Spleen (tissue), 11 donors: ENCODE results near the gene SHISA6. TPM values are rescaled to one million over a fixed set of nuclear protein-coding genes. Genes with fewer than 3 reads are reported as not detected.

Source experiments
- DNase-seq: peaks from one replicate; pipeline ENCODE4 v3.0.0-alpha.2; 2020
- H3K27ac ChIP-seq, 8 donors: fragments of 200-600 bp; sonication (generic) in 7 of 8; 1 replicate in 4 of 8; 2 replicates in 4 of 8; pipeline versions ENCODE4 v1.5.0 to v1.8.0; 2016 to 2021; ENCODE audit warnings: inconsistent platforms in 4 of 8, mild to moderate bottlenecking in 4 of 8, moderate library complexity in 1 of 8
- H3K27me3 ChIP-seq, 7 donors: fragments of 200-600 bp; sonication (generic) in 6 of 7; replicated peaks in 1 of 7; 1 replicate in 4 of 7; 2 replicates in 3 of 7; pipeline versions ENCODE4 v1.5.0 to v1.8.0; 2016 to 2021; ENCODE audit warnings: inconsistent platforms in 3 of 7, mild to moderate bottlenecking in 1 of 7
- H3K36me3 ChIP-seq, 6 donors: fragments of 200-600 bp; sonication (generic) in 5 of 6; 1 replicate in 4 of 6; 2 replicates in 2 of 6; pipeline versions ENCODE4 v1.5.0 to v1.8.0; 2016 to 2021; ENCODE audit warnings: inconsistent platforms in 2 of 6
- H3K4me1 ChIP-seq, 6 donors: fragments of 200-600 bp; sonication (generic) in 5 of 6; 1 replicate in 3 of 6; 2 replicates in 3 of 6; pipeline versions ENCODE4 v1.5.0 to v1.8.0; 2016 to 2021; ENCODE audit warnings: inconsistent platforms in 3 of 6
- H3K4me3 ChIP-seq, 8 donors: fragments of 200-600 bp; sonication (generic) in 7 of 8; 1 replicate in 4 of 8; 2 replicates in 4 of 8; pipeline versions ENCODE4 v1.5.0 to v1.8.0; 2016 to 2021; ENCODE audit warnings: inconsistent platforms in 4 of 8, mild to moderate bottlenecking in 4 of 8, moderate library complexity in 2 of 8
- H3K9me3 ChIP-seq, 8 donors: fragments of 200-600 bp; sonication (generic) in 7 of 8; 1 replicate in 4 of 8; 2 replicates in 4 of 8; pipeline versions ENCODE4 v1.5.0 to v1.8.0; 2016 to 2021; ENCODE audit warnings: inconsistent platforms in 4 of 8
- CTCF ChIP-seq, 11 experiments: fragments of 200-600 bp in 7 of 11; fragments of 450-650 bp in 4 of 11; sonication (generic) in 4 of 11; IDR thresholded peaks in 8 of 11; conservative IDR thresholded peaks in 3 of 11; 1 replicate in 7 of 11; 2 replicates in 4 of 11; pipeline versions ENCODE4 v1.4.0 to v1.8.0; 2016 to 2021; ENCODE audit warnings: antibody characterized with exemption in 11 of 11, inconsistent platforms in 4 of 11, mild to moderate bottlenecking in 1 of 11
- POLR2A ChIP-seq, 3 donors: fragments of 450-650 bp; IDR thresholded peaks; one replicate each; pipeline ENCODE4 v1.5.1; 2017; ENCODE audit warnings: antibody characterized with exemption in 3 of 3, mild to moderate bottlenecking in 1 of 3
- POLR2AphosphoS5 ChIP-seq, 3 donors: sonication (generic); formaldehyde crosslinking; IDR thresholded peaks; one replicate each; pipeline ENCODE4 v1.5.1; 2017; ENCODE audit warnings: antibody characterized with exemption in 3 of 3
- WGBS, 5 donors: extraction: QIAGEN DNeasy Blood & Tissue Kit in 3 of 5; methylation state at CpG; one replicate each; pipeline versions ENCODE4 v1.1.5 to v1.1.7; 2013 to 2018; 5-methylcytosine and 5-hydroxymethylcytosine counted together
- intact Hi-C: fragments of 100-400 bp; cut with DNase I; formaldehyde crosslinking; loops from one replicate; pipeline ENCODE4 v1.15.0; 2023; ENCODE audit warnings: low total_unique reads
- polyA plus RNA-seq, 3 donors: library from polyadenylated mRNA; stranded (reverse); fragments of 200-250 nt; gene quantifications; one replicate each; pipeline ENCODE4 v1.2.1, GENCODE V29; 2013
- total RNA-seq, 7 donors: library from RNA; depleted of rRNA in 3 of 7; stranded (reverse); fragments of >200 nt in 3 of 7; fragmentation: NEBNext Ultra II Directional in 4 of 7; extraction: Animal tissue kit (Norgen Biotek cat#: 25700) in 4 of 7; gene quantifications; one replicate each; pipeline versions ENCODE4 v1.1.0 to v1.2.1, GENCODE V29; 2016 to 2021
- donor health status: healthy with polysubstance abuse.
- donor health status: DM: no; HTN: no; CAD: no; lungs with moderate emphysema.
- donor health status: DM: no; HTN: no; CAD: no.
- donor health status: Bipolar disorder and iron deficiency.
- donor health status: healthy.
- donor health status: DM: no; HTN: no; CAD: no.
- donor health status: DM: yes; HTN: yes; CAD: no.

SHISA6 gene
- total and polyA plus RNA-seq, 10 donors, result under 0.01 to 0.35 (median 0.10) TPM; not detected in 3

- no peak for DNase-seq
- H3K27me3 ChIP-seq, result no peaks in the 10 kb centered on the region
- H3K36me3 ChIP-seq, result no peaks in the 10 kb centered on the region
- no peak overlapping the region for H3K4me3 ChIP-seq
- H3K9me3 ChIP-seq, result peaks cover 0 to 21% (median 2%) of the 10 kb centered on the region in 8 donors
- intact Hi-C loops, result no loop called here
- no peaks in the 10 kb centered on the region for H3K4me1 ChIP-seq
- no peak for TF ChIP-seq POLR2AphosphoS5 (IDR thresholded peaks at IDR 0.05)
- no peak for TF ChIP-seq CTCF (IDR thresholded peaks at IDR 0.05 in 8 of 11, conservative IDR thresholded peaks at IDR 0.05 in 3 of 11)
- TF ChIP-seq POLR2A (IDR thresholded peaks at IDR 0.05), result no peak
- WGBS, 5 donors, result 63 to 81% (median 73%) methylated on average over 4 of the region's 4 CpGs
- H3K27ac ChIP-seq, result no peak overlapping the region
These were observed 197.7 kb downstream of the SHISA6 start for GRCh38 chr17:11438673-11439072.

- no peak overlapping the region for H3K4me3 ChIP-seq
- TF ChIP-seq POLR2A (IDR thresholded peaks at IDR 0.05) (no peak), CTCF (IDR thresholded peaks at IDR 0.05 in 8 of 11, conservative IDR thresholded peaks at IDR 0.05 in 3 of 11) (no peak), POLR2AphosphoS5 (IDR thresholded peaks at IDR 0.05) (no peak)
- no peaks in the 10 kb centered on the region for H3K36me3 ChIP-seq
- H3K4me1 ChIP-seq, result no peaks in the 10 kb centered on the region
- peaks cover 0 to 14% (median 0%) of the 10 kb centered on the region in 8 donors for H3K9me3 ChIP-seq
- H3K27me3 ChIP-seq, result no peaks in the 10 kb centered on the region
- WGBS, 5 donors, result 66 to 78% (median 67%) methylated on average over 1 of the region's 1 CpG
- H3K27ac ChIP-seq, result no peak overlapping the region
- no peak for DNase-seq
- intact Hi-C loops, result no loop called here
These were observed 200.0 kb downstream of the SHISA6 start for GRCh38 chr17:11441004-11441403.

- Histone ChIP-seq H3K9me3 (peaks cover 0 to 12% (median 1%) of the 10 kb centered on the region in 8 donors), H3K4me3 (no peak overlapping the region), H3K36me3 (no peaks in the 10 kb centered on the region), H3K27me3 (no peaks in the 10 kb centered on the region), H3K27ac (no peak overlapping the region), H3K4me1 (no peaks in the 10 kb centered on the region)
- TF ChIP-seq CTCF (IDR thresholded peaks at IDR 0.05 in 8 of 11, conservative IDR thresholded peaks at IDR 0.05 in 3 of 11), result no peak
- no peak for TF ChIP-seq POLR2AphosphoS5 (IDR thresholded peaks at IDR 0.05)
- no peak for TF ChIP-seq POLR2A (IDR thresholded peaks at IDR 0.05)
- intact Hi-C loops, result no loop called here
- no peak for DNase-seq
- WGBS, 5 donors, result 64 to 76% (median 72%) methylated on average over 4 of the region's 4 CpGs
These were observed 205.3 kb downstream of the SHISA6 start for GRCh38 chr17:11446316-11446715.

GRCh38 chr17:11454096-11454495, 213.1 kb downstream of the SHISA6 start:
- intact Hi-C loops, result no loop called here
- peaks cover 0 to 48% (median 2%) of the 10 kb centered on the region in 8 donors for H3K9me3 ChIP-seq
- no peaks in the 10 kb centered on the region for H3K4me1 ChIP-seq
- H3K4me3 ChIP-seq, result no peak overlapping the region
- no peaks in the 10 kb centered on the region for H3K27me3 ChIP-seq
- TF ChIP-seq POLR2AphosphoS5 (IDR thresholded peaks at IDR 0.05) (no peak), CTCF (IDR thresholded peaks at IDR 0.05 in 8 of 11, conservative IDR thresholded peaks at IDR 0.05 in 3 of 11) (no peak), POLR2A (IDR thresholded peaks at IDR 0.05) (no peak)
- no peak overlapping the region for H3K27ac ChIP-seq
- 88 to 97% (median 93%) methylated on average over 7 of the region's 7 CpGs for WGBS, 5 donors
- H3K36me3 ChIP-seq, result no peaks in the 10 kb centered on the region
- DNase-seq, result no peak
